ENCODE data around the gene RAB27A. TPM values are rescaled to one million over a fixed set of nuclear protein-coding genes. Genes with fewer than 3 reads are reported as not detected.
A peak's percentile ranks its signal among the peaks of the same experiment; 100 is the strongest.

The RAB27A gene
- total and polyA plus RNA-seq, 2 of the 13 experiments (the other 11 are each of a cell fraction or from before 2014, with no cell fraction given) = 3.4 to 8.1 TPM

GRCh38 chr15:55318588-55319494, 29.2 kb upstream of the RAB27A start, which contains the start of the genes PIGB and PIGBOS1 (continued):
- TF ChIP-seq ZNF512B (CRISPR knock-in tag; IDR thresholded peaks at IDR 0.05; ENCODE audit: borderline replicate concordance) = 0 out of 2 replicates have a peak, but pooled peaks have one; percentile 16
- peak; percentile 25; the same call in 1 of the 2 replicates for TF ChIP-seq ZNF124 (CRISPR knock-in tag; IDR thresholded peaks at IDR 0.05)
- TF ChIP-seq, protein P1, sequence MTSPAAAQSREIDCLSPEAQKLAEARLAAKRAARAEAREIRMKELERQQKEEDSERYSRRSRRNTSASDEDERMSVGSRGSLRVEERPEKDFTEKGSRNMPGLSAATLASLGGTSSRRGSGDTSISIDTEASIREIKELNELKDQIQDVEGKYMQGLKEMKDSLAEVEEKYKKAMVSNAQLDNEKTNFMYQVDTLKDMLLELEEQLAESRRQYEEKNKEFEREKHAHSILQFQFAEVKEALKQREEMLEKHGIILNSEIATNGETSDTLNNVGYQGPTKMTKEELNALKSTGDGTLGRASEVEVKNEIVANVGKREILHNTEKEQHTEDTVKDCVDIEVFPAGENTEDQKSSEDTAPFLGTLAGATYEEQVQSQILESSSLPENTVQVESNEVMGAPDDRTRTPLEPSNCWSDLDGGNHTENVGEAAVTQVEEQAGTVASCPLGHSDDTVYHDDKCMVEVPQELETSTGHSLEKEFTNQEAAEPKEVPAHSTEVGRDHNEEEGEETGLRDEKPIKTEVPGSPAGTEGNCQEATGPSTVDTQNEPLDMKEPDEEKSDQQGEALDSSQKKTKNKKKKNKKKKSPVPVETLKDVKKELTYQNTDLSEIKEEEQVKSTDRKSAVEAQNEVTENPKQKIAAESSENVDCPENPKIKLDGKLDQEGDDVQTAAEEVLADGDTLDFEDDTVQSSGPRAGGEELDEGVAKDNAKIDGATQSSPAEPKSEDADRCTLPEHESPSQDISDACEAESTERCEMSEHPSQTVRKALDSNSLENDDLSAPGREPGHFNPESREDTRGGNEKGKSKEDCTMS (CRISPR knock-in tag; conservative IDR thresholded peaks at IDR 0.05) = no peak
- no peak for TF ChIP-seq REXO4 (CRISPR knock-in tag; IDR thresholded peaks at IDR 0.05; ENCODE audit: borderline replicate concordance)
- TF ChIP-seq, protein P2, sequence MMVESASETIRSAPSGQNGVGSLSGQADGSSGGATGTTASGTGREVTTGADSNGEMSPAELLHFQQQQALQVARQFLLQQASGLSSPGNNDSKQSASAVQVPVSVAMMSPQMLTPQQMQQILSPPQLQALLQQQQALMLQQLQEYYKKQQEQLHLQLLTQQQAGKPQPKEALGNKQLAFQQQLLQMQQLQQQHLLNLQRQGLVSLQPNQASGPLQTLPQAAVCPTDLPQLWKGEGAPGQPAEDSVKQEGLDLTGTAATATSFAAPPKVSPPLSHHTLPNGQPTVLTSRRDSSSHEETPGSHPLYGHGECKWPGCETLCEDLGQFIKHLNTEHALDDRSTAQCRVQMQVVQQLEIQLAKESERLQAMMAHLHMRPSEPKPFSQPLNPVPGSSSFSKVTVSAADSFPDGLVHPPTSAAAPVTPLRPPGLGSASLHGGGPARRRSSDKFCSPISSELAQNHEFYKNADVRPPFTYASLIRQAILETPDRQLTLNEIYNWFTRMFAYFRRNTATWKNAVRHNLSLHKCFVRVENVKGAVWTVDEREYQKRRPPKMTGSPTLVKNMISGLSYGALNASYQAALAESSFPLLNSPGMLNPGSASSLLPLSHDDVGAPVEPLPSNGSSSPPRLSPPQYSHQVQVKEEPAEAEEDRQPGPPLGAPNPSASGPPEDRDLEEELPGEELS (CRISPR knock-in tag; IDR thresholded peaks at IDR 0.05) = peak; percentile 61; the same call in 1 of the 2 replicates
- TF ChIP-seq, protein P3, sequence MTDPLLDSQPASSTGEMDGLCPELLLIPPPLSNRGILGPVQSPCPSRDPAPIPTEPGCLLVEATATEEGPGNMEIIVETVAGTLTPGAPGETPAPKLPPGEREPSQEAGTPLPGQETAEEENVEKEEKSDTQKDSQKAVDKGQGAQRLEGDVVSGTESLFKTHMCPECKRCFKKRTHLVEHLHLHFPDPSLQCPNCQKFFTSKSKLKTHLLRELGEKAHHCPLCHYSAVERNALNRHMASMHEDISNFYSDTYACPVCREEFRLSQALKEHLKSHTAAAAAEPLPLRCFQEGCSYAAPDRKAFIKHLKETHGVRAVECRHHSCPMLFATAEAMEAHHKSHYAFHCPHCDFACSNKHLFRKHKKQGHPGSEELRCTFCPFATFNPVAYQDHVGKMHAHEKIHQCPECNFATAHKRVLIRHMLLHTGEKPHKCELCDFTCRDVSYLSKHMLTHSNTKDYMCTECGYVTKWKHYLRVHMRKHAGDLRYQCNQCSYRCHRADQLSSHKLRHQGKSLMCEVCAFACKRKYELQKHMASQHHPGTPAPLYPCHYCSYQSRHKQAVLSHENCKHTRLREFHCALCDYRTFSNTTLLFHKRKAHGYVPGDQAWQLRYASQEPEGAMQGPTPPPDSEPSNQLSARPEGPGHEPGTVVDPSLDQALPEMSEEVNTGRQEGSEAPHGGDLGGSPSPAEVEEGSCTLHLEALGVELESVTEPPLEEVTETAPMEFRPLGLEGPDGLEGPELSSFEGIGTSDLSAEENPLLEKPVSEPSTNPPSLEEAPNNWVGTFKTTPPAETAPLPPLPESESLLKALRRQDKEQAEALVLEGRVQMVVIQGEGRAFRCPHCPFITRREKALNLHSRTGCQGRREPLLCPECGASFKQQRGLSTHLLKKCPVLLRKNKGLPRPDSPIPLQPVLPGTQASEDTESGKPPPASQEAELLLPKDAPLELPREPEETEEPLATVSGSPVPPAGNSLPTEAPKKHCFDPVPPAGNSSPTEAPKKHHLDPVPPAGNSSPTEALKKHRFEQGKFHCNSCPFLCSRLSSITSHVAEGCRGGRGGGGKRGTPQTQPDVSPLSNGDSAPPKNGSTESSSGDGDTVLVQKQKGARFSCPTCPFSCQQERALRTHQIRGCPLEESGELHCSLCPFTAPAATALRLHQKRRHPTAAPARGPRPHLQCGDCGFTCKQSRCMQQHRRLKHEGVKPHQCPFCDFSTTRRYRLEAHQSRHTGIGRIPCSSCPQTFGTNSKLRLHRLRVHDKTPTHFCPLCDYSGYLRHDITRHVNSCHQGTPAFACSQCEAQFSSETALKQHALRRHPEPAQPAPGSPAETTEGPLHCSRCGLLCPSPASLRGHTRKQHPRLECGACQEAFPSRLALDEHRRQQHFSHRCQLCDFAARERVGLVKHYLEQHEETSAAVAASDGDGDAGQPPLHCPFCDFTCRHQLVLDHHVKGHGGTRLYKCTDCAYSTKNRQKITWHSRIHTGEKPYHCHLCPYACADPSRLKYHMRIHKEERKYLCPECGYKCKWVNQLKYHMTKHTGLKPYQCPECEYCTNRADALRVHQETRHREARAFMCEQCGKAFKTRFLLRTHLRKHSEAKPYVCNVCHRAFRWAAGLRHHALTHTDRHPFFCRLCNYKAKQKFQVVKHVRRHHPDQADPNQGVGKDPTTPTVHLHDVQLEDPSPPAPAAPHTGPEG (CRISPR knock-in tag; IDR thresholded peaks at IDR 0.05) = no peak
- TF ChIP-seq KAT7 (CRISPR knock-in tag; IDR thresholded peaks at IDR 0.05; ENCODE audit: borderline replicate concordance) = peak; percentile 89
- TF ChIP-seq KLF9 (CRISPR knock-in tag; IDR thresholded peaks at IDR 0.05; ENCODE audit: low read depth) = no peak
- TF ChIP-seq ZNF143 (CRISPR knock-in tag; IDR thresholded peaks at IDR 0.05) = 0 out of 2 replicates have a peak, but pooled peaks have one; percentile 3
